ENCODE measurements around the gene CLPSL1.

CLPSL1 gene

DNA sequence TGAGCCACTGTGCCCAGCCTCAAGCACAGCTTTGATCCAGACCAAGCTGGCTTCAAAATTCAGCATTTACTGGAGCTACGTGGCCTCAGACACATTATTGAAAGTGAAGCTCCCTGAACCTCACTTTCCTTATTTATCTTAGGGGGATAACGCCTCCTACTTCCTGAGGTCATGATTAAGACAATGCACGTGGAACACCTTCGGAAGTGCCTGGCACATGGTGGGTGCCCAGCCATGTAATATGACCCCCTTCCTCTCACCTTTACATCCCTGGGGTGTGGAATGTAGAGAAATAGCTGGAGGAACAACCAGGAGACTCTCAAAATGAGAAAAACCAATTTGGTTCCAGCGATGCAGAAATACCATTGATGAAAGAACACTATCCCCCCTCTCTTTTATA, 17.9 kb downstream of the CLPSL1 start:
- no peak for DNase-seq

DNA sequence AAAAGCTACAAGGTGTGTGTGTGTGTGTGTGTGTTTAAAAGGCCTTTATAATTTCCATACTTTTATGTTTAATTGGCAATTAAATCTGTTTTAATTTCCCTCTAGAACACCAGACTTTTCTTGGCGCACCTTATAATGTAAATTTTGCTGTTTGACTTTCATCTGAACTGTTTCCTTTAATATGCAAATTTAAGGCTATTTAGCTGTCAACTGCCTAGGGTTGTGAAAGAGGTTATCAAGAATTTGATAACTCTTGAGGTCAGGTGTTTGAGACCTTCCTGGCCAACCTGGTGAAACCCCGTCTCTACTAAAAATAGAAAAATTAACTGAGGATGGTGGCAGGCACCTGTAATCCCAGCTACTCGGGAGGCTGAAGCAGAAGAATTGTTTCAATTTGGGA, 20.3 kb downstream of the CLPSL1 start:
- DNase-seq: no peak

- peak; percentile 84 for DNase-seq
Measured at GRCh38 chr6:35804996-35805736, 24.3 kb downstream of the CLPSL1 start, which contains the start of gene LHFPL5. Gene LHFPL5 (plus strand): TSS chr6:35805352. CDS start chr6:35805671, 319 bp downstream.

- DNase-seq: peak; percentile 91
Measured at GRCh38 chr6:35808688-35809087, 27.9 kb downstream of the CLPSL1 start.

DNA sequence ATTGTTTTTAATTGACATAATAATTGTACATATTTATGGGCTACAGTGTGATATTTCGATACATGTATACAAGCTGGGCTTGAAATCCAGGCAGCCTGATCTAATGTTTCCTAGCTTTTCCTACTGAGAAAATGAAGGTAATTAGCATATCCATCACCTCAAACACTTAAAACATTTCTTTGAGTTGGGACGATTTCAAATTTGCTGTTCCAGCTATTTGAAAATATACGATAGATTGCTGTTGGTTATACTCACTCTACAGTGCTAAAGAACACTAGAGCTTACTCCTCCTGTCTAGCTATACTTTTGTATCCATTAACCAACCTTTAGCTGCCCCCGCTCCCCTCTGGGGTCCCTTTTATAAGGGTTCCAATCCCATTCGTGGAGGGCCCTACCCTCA, 29.0 kb downstream of the CLPSL1 start:
- DNase-seq: no peak

- peak; percentile 28 for DNase-seq
Measured at GRCh38 chr6:35810971-35811698, 30.3 kb downstream of the CLPSL1 start.

DNA sequence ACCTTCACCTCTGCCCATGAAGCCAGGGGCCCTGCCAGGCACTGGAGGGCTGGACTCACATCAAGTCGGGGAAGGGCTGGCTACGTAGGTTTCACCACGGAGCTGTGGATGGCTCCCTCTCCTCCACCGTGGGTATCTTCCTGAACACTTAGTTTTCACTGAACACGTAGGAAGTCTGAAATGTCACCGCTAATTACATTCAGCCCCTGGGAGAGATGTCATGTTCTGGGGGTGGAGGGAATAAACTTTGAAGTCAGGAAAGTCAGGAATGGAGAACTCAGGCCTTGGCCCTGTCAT, 30.8 kb downstream of the CLPSL1 start:
- no peak for DNase-seq

DNA sequence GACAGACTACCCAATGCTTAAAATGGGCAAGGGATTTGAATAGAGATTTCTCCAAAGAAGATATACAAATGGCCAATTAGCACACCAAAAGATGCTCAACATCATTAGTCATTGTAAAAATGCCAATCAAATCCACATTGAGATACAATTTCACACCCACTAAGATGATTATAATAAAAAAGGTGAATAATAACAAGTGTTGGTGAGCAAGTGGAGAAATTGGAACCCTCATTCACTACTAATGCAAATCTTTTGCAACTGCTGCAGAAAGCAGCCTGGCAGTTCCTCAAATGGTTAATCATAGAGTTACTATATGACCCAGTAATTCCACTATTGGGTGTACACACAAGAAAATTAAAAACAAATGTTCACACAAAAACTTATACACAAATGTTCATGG, 36.7 kb downstream of the CLPSL1 start:
- no peak for DNase-seq

DNA sequence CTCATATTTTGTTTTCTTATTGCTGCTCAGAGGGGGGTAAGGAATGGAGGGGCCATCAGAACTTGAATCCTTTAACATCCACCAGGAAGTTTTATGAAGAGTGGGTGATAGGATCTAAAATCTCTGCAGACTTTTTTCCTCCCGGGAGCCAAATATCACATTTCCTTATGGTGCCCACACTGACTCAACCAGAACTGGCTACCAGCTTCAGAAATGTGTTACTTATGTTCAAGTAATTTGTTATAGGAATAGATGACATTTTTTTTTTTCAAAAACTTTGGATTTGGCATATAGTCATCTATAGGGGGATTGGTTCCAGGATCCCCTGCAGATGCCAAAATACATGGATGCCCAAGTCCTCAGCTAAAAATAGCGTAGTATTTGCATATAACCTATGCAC, 42.8 kb downstream of the CLPSL1 start:
- no peak for DNase-seq

GRCh38 chr6:35824552-35825192, 43.9 kb downstream of the CLPSL1 start:
- no peak for DNase-seq

- no peak for DNase-seq
Measured at GRCh38 chr6:35829306-35829705, 48.5 kb downstream of the CLPSL1 start.

- no peak for DNase-seq
Measured at GRCh38 chr6:35831257-35832007, 50.6 kb downstream of the CLPSL1 start.

GRCh38 chr6:35833536-35833935, 52.7 kb downstream of the CLPSL1 start:
- DNase-seq: no peak

Measured in NCI-H69 (cell line).